Progenitor cell of endocrine pancreas (in vitro differentiated cells): ENCODE data around the gene PRSS33. TPM values are rescaled to one million over a fixed set of nuclear protein-coding genes. Genes with fewer than 3 reads are reported as not detected.

Experiments
- DNase-seq: peaks from one replicate; pipeline ENCODE4 v3.0.0; 2021; ENCODE audit warnings: low spot score; ENCODE audit not compliant: unreplicated experiment
- H3K27ac Mint-ChIP-seq: 2 replicates; pipeline ENCODE4 v1.8.0; 2021; ENCODE audit warnings: mild to moderate bottlenecking, moderate library complexity, mixed read lengths
- H3K27me3 Mint-ChIP-seq: 2 replicates; pipeline ENCODE4 v1.8.0; 2021; ENCODE audit warnings: mixed read lengths
- H3K36me3 Mint-ChIP-seq: 2 replicates; pipeline ENCODE4 v1.8.0; 2022; ENCODE audit warnings: mixed read lengths; ENCODE audit not compliant: insufficient read depth
- H3K4me1 Mint-ChIP-seq: 2 replicates; pipeline ENCODE4 v1.8.0; 2021; ENCODE audit warnings: low read depth, mixed read lengths
- H3K4me3 Mint-ChIP-seq: 2 replicates; pipeline ENCODE4 v1.8.0; 2021; ENCODE audit warnings: low read depth, mild to moderate bottlenecking, moderate library complexity, mixed read lengths
- H3K9me3 Mint-ChIP-seq: 2 replicates; pipeline ENCODE4 v1.8.0; 2021; ENCODE audit warnings: low read depth, mixed read lengths
- CTCF ChIP-seq: fragments of 200-600 bp; sonication (generic); IDR thresholded peaks from one replicate; pipeline ENCODE4 v1.5.0; 2021; ENCODE audit warnings: antibody characterized with exemption, mild to moderate bottlenecking; ENCODE audit not compliant: unreplicated experiment
- total RNA-seq: library from RNA; stranded (reverse); gene quantifications from 2 replicates; pipeline ENCODE4 v1.2.1, GENCODE V29; 2021

Gene PRSS33
- total RNA-seq, 1 donor from 2014 or later, result 0.31 TPM

DNA sequence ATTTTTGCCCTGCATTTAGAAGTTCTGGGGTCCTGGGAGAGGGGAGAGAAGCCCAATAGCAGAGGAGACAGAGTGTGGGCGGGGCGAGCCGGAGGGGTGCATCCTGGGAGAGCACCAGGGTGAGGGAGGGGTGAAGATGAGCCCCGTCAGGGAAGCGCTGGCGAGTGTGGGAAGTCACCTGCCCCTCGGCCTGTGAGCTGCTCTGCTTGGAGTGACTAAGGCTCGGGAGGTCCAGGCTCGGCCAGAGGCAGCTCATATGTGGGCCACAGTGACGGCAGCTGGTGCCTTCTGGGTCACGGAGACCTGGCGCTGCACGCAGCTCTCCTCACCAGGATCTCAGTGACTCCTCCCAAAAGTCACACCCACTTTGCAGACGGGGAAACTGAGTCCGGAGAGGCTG lies 43.8 kb upstream of the PRSS33 start:
- H3K9me3 Mint-ChIP-seq, result no peaks in the 10 kb centered on the region
- peaks cover under 1% of the 10 kb centered on the region for H3K4me1 Mint-ChIP-seq
- TF ChIP-seq CTCF, result no peak
- no peaks in the 10 kb centered on the region for H3K36me3 Mint-ChIP-seq
- H3K27ac Mint-ChIP-seq, result no peak overlapping the region
- DNase-seq, result no peak
- no peak overlapping the region for H3K4me3 Mint-ChIP-seq
- H3K27me3 Mint-ChIP-seq, result peaks cover 4% of the 10 kb centered on the region

- DNase-seq, result no peak
- no peak for TF ChIP-seq CTCF
- no peak overlapping the region for H3K27ac Mint-ChIP-seq
- H3K36me3 Mint-ChIP-seq, result no peaks in the 10 kb centered on the region
- H3K27me3 Mint-ChIP-seq, result peaks cover 4% of the 10 kb centered on the region
- no peaks in the 10 kb centered on the region for H3K9me3 Mint-ChIP-seq
- H3K4me1 Mint-ChIP-seq, result no peaks in the 10 kb centered on the region
- H3K4me3 Mint-ChIP-seq, result no peak overlapping the region
Measured at GRCh38 chr16:2830355-2830695, 43.0 kb upstream of the PRSS33 start.

GRCh38 chr16:2829501-2830354 lies 42.4 kb upstream of the PRSS33 start, which contains the start of gene ZG16B:
Gene ZG16B, plus strand, starts transcription at chr16:2830303. Its CDS starts 139 bp downstream, at chr16:2830442.
- Mint-ChIP-seq H3K36me3 (no peaks in the 10 kb centered on the region), H3K27ac (no peak within 1 kb of the TSS), H3K27me3 (peaks cover 4% of the 10 kb centered on the region), H3K4me1 (no peaks in the 10 kb centered on the region), H3K4me3 (no peak within 1 kb of the TSS), H3K9me3 (no peaks in the 10 kb centered on the region)
- no peak for DNase-seq
- TF ChIP-seq CTCF, result no peak

- H3K4me3 Mint-ChIP-seq, result no peak overlapping the region
- no peak for DNase-seq
- no peaks in the 10 kb centered on the region for H3K4me1 Mint-ChIP-seq
- no peak overlapping the region for H3K27ac Mint-ChIP-seq
- H3K27me3 Mint-ChIP-seq, result peaks cover 4% of the 10 kb centered on the region
- no peaks in the 10 kb centered on the region for H3K9me3 Mint-ChIP-seq
- no peak for TF ChIP-seq CTCF
- H3K36me3 Mint-ChIP-seq, result no peaks in the 10 kb centered on the region
Measured at GRCh38 chr16:2828876-2829430, 41.6 kb upstream of the PRSS33 start.

- no peak for DNase-seq
- no peak overlapping the region for H3K27ac Mint-ChIP-seq
- no peaks in the 10 kb centered on the region for H3K4me1 Mint-ChIP-seq
- H3K9me3 Mint-ChIP-seq, result no peaks in the 10 kb centered on the region
- no peak overlapping the region for H3K4me3 Mint-ChIP-seq
- H3K36me3 Mint-ChIP-seq, result no peaks in the 10 kb centered on the region
- H3K27me3 Mint-ChIP-seq, result peaks cover 4% of the 10 kb centered on the region
- TF ChIP-seq CTCF, result no peak
Measured at GRCh38 chr16:2828521-2828840, 41.1 kb upstream of the PRSS33 start.
